Activated CD4-positive, CD25-positive, alpha-beta regulatory T cell (primary cell): Measurements from ENCODE around the gene SORL1.
"Not testable (repeated sequence)": the region's sequence is repeated elsewhere in the genome, so short reads cannot be mapped to it uniquely, and the experiment has no call there.

Experiments used
- DNase-seq, 4 experiments: peaks; one replicate each; lab custom pipeline; 2025; lab: John Stamatoyannopoulos, UW

SORL1 gene

GRCh38 chr11:121561716-121562115 lies 109.6 kb downstream of the SORL1 start:
- no peak for DNase-seq

GRCh38 chr11:121563003-121563402 lies 110.9 kb downstream of the SORL1 start:
- no peak for DNase-seq

GRCh38 chr11:121563900-121564822 lies 112.0 kb downstream of the SORL1 start:
- no peak for DNase-seq

- no peak for DNase-seq
Observed at GRCh38 chr11:121564948-121565684, 113.0 kb downstream of the SORL1 start.

GRCh38 chr11:121566279-121567168 lies 114.4 kb downstream of the SORL1 start:
- DNase-seq: no peak

GRCh38 chr11:121567995-121568394 lies 115.9 kb downstream of the SORL1 start:
- DNase-seq: no peak

GRCh38 chr11:121569332-121570299 lies 117.5 kb downstream of the SORL1 start:
- not testable (repeated sequence) for DNase-seq

- DNase-seq: no peak
Observed at GRCh38 chr11:121570453-121570852, 118.3 kb downstream of the SORL1 start.

- DNase-seq: no peak
Observed at GRCh38 chr11:121571506-121571905, 119.4 kb downstream of the SORL1 start.

- no peak for DNase-seq
Observed at GRCh38 chr11:121572571-121573059, 120.5 kb downstream of the SORL1 start.

- DNase-seq: no peak
Observed at GRCh38 chr11:121574801-121575200, 122.7 kb downstream of the SORL1 start.

- no peak for DNase-seq
Observed at GRCh38 chr11:121575250-121575962, 123.3 kb downstream of the SORL1 start.

- DNase-seq: no peak
Observed at GRCh38 chr11:121575963-121576290, 123.8 kb downstream of the SORL1 start.

GRCh38 chr11:121576531-121576930 lies 124.4 kb downstream of the SORL1 start:
- DNase-seq: no peak

- DNase-seq: no peak
Observed at GRCh38 chr11:121577106-121577848, 125.2 kb downstream of the SORL1 start.

- no peak for DNase-seq
Observed at GRCh38 chr11:121578251-121578976, 126.3 kb downstream of the SORL1 start.

- DNase-seq: no peak
Observed at GRCh38 chr11:121580154-121580553, 128.0 kb downstream of the SORL1 start.

GRCh38 chr11:121581607-121582006 lies 129.5 kb downstream of the SORL1 start:
- DNase-seq: no peak

- DNase-seq: no peak
Observed at GRCh38 chr11:121582296-121582695, 130.2 kb downstream of the SORL1 start.
